Activated CD4-positive, alpha-beta T cell treated with anti-CD3 and anti-CD28 coated beads for 1 hour (primary cell): ENCODE measurements around the gene ZNF543.
"Not testable (repeated sequence)": the region's sequence is repeated elsewhere in the genome, so short reads cannot be mapped to it uniquely, and the experiment has no call there.

Source experiments
- DNase-seq: peaks from one replicate; pipeline ENCODE4 v3.0.0-alpha.2; 2020

Gene ZNF543

DNA sequence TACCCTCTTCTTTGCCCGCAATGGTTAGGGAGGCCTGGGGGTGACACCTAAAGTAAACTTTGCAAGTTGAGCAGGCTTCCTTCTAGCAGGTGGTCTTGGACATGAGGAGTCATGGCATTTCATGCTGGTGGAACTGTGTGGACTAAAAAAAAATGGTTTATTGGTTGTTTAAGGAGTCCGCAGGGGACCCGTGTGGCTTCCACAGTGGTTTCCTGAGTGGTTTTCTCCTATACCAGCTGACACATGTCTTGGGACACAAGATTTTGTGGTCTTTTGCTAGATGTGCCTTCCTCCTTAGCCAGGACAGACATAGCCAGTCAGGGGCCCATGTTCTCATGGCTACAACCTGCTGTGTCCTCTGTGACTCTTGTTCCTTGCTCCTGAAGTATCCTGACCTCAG, 1.5 kb downstream of the ZNF543 start:
- no peak for DNase-seq

DNA sequence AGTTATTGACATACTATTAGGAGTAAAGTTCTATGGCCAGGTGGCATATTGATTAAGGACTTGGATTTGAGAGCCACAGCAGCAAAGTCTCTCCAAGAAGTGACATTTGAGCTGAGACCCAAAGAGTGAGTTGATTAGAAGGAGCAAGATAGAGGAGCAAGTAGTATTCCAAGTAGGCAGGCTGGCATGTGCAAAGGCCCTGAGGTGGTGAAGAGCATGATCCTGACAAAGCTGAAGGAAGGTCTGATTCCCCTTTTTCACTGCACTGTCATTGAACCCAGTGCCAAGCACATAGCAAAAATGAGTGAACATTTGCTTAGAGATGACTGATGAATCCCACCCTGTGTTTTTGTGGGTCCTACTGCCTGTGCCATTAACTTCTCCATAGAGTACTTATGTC, 4.7 kb downstream of the ZNF543 start:
- DNase-seq: no peak

DNA sequence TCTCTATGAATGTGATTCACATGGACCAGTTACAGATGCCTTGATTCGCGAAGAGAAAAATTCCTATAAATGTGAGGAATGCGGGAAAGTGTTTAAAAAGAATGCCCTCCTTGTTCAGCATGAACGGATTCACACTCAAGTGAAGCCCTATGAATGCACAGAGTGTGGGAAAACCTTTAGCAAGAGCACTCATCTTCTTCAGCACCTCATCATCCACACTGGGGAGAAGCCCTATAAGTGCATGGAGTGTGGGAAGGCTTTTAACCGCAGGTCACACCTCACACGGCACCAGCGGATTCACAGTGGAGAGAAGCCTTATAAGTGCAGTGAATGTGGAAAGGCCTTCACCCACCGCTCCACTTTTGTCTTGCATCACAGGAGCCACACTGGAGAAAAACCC, 7.7 kb downstream of the ZNF543 start:
- DNase-seq: no peak

DNA sequence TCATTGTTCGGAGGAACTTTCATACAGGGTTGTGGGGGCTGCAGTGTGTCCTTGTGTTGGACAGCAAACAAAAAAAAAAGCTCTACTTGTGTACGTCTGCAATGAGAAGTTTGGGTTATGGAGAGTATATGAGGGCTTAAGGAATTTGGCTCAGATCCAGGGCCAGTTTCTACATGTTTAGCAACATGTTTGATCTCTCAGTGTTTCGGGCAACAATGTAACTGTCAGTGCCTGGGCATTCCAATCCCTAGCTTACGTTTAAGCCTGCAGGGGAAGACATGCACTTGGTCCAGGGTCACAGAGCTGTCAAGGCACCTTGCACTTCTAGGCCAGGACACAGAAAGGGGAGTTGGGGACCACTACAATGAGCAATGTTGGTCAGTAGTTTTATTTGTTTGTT, 13.9 kb downstream of the ZNF543 start:
- DNase-seq: no peak

DNA sequence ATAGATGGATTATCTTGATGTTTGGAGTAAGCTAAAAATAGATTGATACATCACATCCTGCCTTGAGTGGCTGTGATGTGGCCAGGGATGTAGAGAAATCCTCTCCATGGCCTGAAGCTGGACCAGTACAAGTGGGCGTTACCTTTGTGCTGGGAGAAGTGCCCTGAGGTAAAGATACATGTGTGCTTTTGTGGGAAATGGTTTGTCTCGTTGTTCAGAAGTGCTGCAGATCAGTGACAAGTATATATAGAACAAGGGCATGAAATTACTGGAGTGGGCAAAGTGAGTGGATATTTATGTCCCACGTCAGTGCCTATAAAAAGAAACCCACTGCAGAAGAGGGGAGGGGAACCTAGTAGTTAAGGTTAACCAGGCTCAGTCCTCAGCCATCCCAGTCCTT, 18.6 kb downstream of the ZNF543 start:
- DNase-seq: no peak

DNA sequence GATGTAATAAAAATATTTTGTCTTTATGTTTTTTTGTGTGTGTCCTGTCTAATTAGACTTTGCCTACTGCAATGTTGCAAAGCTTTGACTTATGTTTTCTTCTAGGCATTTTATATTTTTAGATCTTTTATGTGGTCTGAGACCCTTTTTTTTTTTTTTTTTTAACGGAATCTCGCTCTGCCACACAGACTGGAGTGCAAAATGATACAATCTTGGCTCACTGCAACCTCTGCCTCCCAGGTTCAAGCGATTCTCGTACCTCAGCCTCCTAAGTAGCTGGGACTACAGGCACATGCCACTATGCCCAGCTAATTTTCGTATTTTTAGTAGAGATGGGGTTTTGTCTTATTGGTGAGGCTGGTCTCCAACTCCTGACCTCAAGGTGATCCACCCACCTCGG, 22.3 kb downstream of the ZNF543 start:
- DNase-seq: no peak

DNA sequence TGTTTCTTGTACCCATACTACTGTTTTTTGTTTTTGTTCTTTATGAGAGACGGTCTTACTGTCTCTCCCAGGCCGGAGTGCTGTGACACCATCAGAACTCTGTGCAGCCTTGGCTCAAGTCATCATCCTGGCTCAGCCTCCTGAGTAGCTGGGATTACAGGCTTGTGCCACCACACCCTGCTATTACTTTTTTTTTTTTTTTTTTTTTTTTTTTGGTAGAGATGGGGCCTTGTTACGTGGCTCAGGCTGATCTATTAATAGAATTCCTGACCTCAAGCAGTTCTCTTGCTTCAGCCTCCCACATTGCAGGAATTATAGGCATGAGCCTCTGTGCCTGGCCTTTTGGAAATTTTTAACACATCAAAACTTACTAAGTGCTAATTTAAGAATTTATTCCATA, 27.9 kb downstream of the ZNF543 start:
- no peak for DNase-seq

DNA sequence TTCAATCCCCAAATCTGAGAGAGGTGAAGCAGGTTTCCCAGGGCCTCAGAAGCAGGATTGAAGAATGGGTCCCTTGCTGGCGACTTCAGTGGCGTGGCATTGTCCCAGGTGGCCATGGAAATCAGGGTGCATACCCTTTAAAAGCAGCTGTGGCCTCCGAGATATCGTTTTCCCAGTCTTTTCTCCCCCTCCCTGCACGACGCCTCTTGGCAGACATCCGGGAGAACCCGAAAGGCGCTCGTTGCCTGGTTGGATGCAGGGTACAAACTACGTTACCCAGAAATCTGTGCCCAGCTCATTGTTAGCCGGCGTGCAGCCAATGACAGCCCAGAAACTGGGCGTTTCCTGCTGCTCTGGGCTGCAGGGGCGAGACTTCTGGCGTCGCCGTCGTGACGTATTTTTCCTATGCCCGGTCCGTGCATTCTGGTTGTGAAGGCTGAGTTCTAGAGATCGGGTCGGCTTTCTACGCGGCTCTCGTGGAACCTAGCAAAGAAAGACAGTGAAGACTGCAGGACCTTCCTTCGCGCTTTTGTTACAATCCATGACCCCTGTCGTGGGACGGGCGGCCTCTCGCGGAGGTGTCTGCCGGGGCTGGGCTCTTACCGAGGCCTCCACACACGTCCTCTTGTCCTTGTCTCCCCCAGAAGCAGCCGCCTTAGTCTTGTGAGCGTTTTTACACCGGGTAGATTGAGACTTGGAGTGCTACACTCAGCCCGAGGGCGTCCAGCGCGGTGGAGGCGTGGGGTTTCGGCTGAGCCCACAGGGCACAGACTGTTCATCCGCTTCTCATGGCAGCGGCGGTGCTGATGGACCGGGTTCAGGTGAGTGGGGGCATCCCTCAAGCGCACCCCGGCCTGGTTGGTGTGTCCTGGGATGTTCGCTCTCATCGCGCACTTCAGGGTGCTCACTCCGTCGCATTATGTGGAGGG, 30.9 kb downstream of the ZNF543 start, which contains the start of gene ZNF304:
ZNF304 (plus strand) TSS at position 395 of the 929 bp plus-strand sequence; CDS start at position 789, 394 bp downstream.
- DNase-seq: peak; percentile 75

DNA sequence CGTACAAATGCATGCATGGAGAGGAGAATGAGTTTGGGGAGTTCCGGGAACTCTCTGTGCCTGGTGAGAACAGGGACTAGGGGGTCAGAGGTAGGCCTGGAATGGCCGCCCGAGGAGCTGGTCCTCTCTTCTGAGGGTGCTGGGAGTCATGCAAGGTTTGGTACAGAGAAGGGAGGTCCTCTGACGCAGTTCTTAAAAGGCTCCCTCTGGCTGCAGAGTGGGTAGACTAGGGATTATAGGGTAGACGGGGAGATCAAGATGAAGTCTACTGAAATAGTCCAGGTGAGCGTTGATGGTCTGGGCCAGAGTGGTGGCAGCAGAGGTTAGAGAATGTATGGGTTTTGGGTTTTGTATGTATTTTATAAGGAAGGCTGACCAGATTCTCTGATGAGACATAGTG, 31.6 kb downstream of the ZNF543 start:
- DNase-seq: no peak

DNA sequence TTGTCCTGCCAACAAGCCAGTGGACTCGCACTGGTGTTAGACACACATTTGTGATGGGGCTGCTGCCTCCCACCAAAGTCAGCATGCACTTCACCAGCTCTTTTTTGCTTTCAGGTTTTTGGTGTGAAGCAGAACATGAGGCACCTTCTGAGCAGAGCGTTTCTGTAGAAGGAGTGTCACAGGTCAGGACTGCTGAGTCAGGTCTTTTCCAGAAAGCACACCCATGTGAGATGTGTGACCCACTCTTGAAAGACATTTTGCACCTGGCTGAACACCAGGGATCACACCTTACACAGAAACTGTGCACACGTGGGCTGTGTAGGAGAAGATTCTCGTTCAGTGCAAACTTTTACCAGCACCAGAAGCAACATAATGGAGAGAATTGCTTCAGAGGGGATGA, 35.6 kb downstream of the ZNF543 start:
- DNase-seq: no peak

DNA sequence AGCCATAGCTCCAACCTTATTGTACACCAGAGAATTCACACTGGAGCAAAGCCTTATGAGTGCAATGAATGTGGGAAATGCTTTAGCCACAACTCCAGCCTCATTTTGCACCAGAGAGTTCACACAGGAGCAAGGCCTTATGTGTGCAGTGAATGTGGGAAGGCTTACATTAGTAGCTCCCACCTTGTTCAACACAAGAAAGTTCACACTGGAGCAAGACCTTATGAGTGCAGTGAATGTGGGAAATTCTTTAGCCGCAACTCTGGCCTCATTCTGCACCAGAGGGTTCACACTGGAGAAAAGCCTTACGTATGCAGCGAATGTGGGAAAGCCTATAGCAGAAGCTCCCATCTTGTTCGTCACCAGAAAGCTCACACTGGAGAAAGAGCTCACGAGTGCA, 37.1 kb downstream of the ZNF543 start:
- no peak for DNase-seq

DNA sequence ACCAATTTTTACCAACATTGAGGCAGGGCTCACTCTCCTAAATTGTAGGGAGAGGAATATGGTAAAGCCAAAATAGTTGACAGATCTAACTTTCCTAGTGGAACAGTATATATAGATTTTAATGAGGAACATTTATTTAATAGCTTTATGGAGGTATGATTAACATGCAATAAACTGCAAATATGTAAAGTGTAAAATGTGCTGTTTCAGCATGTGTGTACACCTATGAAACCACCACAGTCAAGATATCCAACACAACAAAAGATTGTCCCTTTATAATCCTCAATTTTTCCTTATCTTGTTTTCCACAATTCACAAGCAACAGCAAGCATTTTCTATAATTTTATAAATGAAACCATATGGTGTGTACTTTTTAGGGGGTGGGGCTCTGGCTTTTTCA, 39.0 kb downstream of the ZNF543 start:
- DNase-seq: no peak

DNA sequence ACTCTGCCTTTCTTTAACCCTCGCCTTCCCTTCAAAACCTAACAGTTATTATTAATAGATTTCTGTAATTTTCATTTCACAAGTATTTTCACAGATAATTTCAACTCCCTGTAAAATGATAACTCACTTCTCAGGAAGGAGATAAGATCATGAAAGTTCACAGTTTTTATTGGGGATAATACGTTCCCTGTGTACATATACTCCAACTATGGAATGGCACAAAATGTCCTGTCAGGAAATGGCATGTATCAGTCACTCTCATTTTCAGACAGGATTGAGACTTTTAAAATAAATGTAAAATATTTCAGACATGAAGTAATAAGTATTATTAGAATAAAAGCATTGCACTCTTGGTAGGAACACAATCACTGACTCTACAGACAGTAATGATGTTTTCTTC, 42.1 kb downstream of the ZNF543 start:
- DNase-seq: no peak

DNA sequence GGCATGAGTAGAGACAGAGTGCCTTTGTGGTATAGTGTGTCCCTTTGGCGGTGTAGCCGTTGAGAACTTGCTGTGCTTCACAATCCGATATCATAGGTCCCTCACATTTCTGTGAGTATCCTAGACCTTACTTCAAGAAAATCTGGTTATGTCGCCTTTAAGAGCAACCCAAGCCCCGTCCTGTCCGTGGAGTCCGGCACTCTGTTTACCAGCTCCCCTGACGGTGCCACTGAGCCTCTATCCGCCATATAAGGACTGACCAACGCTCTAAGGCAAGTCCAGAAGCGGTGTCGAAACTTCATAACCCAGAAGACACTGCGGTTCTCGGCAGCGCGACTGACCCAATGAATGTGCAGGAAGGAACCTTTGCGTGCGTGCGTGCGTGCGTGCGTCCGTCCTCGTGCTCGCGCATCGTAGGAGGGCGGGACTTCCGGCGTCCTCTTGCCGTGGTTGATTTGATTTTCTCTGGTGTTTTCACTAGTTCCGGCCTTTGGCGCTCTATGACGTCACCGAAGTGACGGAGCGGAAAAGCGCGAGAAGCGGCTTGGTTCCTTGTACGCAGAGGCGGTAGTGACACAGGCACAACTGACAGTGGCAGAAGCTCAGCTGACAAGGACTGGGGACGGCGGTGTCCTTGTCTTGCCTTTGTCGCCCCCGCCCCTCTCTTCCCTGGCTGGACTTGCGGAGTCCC, 42.9 kb downstream of the ZNF543 start, which contains the start of the genes TRAPPC2B and ZNF547:
TRAPPC2B (plus strand) TSS at position 555 of the 691 bp plus-strand sequence. CDS start 1,283 bp downstream, outside the sequence.
ZNF547 (plus strand) TSS at position 555 of the 691 bp plus-strand sequence. CDS start 5,005 bp downstream, outside the sequence.
- DNase-seq: peak; percentile 98

DNA sequence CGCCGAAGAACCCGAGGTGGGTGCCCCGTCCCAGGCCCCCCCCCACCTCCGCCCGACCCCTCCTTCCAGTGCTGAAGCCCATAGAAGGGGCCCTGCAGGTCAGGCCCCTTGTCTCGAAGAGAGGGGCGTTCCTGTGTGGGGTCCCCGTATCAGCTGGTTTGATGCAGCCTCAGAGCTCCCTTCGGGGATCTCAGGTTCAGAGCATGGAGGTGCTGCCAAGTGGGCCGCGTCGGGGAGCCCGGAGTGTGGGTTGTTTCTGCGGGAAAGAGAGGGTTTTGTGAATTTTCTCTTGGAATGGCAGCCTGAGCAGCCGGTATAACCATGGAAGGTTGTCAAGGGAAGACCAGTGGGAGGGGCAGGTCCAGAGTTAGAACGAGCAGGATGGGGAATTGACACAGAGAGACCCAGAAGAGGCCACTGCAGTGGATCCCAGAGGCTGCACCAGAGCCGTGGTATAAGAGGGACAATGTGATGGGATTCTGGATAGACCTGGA, 43.5 kb downstream of the ZNF543 start:
- no peak for DNase-seq

DNA sequence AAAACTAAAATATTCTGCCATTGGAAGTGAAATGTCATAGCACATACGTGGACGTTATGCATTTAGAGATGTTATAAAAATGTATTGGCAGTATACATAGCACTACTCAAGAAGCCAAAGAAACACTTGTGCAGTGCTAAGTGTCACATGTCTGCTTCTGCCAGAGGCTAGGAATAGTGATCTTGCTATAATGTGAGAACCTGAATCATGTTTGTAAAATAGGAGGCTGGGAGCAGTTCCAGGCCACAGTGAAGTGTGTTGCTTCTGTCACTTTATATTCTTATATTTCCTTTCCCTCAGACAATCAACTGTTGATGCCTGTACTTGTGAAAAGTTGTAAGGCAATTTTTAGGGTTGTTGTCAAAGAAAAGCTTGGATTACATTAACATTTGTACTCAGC, 46.5 kb downstream of the ZNF543 start:
- DNase-seq: no peak

DNA sequence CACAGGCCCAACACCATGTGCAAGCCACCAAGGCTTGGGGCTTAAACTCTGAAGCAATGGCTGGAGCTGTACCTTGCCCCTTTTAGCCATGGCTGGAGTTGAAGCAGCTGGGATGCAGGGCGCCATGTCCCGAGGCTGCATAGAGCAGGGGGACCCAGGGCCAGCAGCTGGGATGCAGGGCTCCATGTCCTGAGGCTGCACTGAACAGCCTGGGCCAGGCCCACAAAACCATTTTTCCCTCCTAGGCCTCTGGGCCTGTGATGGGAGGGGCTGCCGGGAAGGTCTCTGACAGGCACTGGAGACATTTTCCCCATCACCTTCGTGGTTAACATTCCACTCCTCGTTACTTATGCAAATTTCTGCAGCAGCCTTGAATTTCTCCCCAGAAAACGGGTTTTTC, 53.9 kb downstream of the ZNF543 start:
- no peak for DNase-seq

DNA sequence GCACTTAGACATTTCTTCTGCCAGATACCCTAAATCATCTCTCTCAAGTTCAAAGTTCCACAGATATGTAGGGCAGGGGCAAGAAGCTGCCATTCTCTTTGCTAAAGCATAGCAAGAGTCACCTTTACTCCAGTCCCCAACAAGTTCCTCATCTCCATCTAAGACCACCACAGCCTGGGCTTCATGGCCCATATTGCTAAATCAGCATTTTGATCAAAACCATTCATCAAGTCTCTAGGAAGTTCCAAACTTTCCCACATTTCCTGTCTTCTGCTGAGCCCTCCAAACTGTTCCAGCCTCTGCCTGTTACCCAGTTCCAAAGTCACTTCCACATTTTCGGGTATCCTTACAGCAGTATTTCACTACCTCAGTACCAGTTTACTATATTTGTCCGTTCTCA, 54.4 kb downstream of the ZNF543 start:
- DNase-seq: not testable (repeated sequence)

DNA sequence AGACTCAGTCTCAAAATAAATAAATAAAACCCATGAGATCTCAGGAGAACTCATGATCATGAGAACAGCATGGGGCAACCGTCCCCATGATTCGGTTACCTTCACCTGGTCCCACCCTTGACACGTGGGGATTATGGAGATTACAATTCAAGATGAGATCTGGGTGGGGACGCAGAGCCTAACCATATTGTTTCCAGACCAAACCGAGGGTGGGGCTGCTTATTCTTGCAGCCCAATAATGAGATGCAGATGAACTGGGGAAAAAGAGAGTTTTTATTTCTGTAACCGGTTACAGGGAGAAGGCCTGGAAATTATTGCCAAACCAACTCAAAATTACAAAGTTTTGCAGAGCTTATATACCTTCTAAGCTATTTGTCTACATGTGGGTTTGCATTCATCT, 55.9 kb downstream of the ZNF543 start:
- DNase-seq: no peak

DNA sequence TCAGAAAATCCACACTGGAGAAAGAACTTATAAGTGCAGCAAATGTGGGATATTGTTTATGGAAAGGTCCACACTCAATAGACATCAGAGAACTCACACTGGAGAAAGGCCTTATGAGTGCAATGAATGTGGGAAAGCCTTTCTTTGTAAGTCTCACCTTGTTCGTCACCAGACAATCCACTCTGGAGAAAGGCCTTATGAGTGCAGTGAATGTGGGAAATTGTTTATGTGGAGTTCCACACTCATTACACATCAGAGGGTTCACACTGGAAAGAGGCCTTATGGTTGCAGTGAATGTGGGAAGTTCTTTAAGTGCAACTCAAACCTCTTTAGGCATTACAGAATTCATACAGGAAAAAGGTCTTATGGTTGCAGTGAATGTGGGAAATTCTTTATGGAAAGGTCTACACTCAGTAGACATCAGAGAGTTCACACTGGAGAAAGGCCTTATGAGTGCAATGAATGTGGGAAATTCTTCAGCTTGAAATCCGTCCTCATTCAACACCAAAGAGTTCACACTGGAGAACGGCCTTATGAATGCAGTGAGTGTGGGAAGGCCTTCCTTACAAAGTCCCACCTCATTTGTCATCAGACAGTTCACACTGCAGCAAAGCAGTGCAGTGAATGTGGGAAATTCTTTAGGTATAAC, 57.4 kb downstream of the ZNF543 start:
- DNase-seq: no peak
